ENCODE measurements around the gene PLPPR1. TPM values are rescaled to one million over a fixed set of nuclear protein-coding genes. Genes with fewer than 3 reads are reported as not detected.

Gene PLPPR1
- total and polyA plus RNA-seq, 2 of the 13 experiments (the other 11 are each of a cell fraction or from before 2014, with no cell fraction given): 16.0 to 84.7 TPM

DNA sequence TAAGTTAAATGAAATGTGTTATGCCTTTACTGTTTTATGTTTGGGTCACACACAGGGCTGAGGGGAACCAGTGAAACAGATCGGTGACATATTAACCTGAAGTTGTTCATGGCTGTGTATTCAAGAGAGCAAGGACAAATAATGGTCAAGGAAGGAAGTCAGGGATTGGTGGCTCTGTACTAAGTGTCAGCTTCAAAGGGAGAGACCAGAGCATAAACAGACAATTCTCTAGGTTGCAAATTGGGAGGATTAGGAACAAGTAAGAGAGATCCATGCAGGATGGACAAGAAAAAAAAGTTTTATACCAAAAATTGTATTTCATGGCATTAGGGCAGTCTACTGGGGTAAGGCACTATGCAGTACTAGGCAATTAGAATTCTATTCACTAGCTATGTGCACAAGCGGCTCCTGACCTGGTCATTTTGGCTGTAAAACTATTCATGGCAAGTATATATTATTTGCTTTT, 156.3 kb downstream of the PLPPR1 start (continued):
- TF ChIP-seq ZMYM4 (CRISPR knock-in tag; IDR thresholded peaks at IDR 0.05) (peak; percentile 96), ZNF563 (CRISPR knock-in tag; IDR thresholded peaks at IDR 0.05) (no peak), ZNF703 (CRISPR knock-in tag; IDR thresholded peaks at IDR 0.05; ENCODE audit: borderline replicate concordance) (no peak), SOX13 (IDR thresholded peaks at IDR 0.05) (no peak), SOX13 (CRISPR knock-in tag; conservative IDR thresholded peaks at IDR 0.05 in 1 of 2, IDR thresholded peaks at IDR 0.05 in 1 of 2) (peak in 1 of 2 experiments; percentile 75; a peak in 2 of 4 replicates), MLX (CRISPR knock-in tag; IDR thresholded peaks at IDR 0.05) (0 out of 2 replicates have a peak, but pooled peaks have one; percentile 19), JUND (CRISPR knock-in tag; IDR thresholded peaks at IDR 0.05) (no peak), KDM2A (CRISPR knock-in tag; IDR thresholded peaks at IDR 0.05; ENCODE audit: borderline replicate concordance, low read depth) (no peak), MTF1 (CRISPR knock-in tag; IDR thresholded peaks at IDR 0.05) (no peak), ZBTB40 (IDR thresholded peaks at IDR 0.05) (no peak), ZBTB40 (CRISPR knock-in tag; IDR thresholded peaks at IDR 0.05) (no peak), ZNF800 (CRISPR knock-in tag; IDR thresholded peaks at IDR 0.05) (no peak), ZFP41 (CRISPR knock-in tag; IDR thresholded peaks at IDR 0.05; ENCODE audit: borderline replicate concordance) (no peak), HMG20B (CRISPR knock-in tag; conservative IDR thresholded peaks at IDR 0.05) (no peak)
- TF ChIP-seq, protein P1, sequence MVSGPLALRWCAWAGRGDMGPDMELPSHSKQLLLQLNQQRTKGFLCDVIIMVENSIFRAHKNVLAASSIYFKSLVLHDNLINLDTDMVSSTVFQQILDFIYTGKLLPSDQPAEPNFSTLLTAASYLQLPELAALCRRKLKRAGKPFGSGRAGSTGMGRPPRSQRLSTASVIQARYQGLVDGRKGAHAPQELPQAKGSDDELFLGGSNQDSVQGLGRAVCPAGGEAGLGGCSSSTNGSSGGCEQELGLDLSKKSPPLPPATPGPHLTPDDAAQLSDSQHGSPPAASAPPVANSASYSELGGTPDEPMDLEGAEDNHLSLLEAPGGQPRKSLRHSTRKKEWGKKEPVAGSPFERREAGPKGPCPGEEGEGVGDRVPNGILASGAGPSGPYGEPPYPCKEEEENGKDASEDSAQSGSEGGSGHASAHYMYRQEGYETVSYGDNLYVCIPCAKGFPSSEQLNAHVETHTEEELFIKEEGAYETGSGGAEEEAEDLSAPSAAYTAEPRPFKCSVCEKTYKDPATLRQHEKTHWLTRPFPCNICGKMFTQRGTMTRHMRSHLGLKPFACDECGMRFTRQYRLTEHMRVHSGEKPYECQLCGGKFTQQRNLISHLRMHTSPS (CRISPR knock-in tag; IDR thresholded peaks at IDR 0.05; ENCODE audit: low read depth): no peak
